Jurkat, Clone E6-1 (cell line): ENCODE data around the gene TUT7.

Experiments used
- DNase-seq: peaks from one replicate; pipeline ENCODE4 v3.0.0-alpha.2; 2011; ENCODE audit warnings: low read depth, low spot score
- H3K4me3 ChIP-seq: 2 replicates; pipeline ENCODE4 v1.5.1; 2011; ENCODE audit warnings: mild to moderate bottlenecking, low read length, control low read depth, moderate library complexity

Gene TUT7

GRCh38 chr9:86274821-86275643 lies 79.2 kb downstream of the TUT7 start:
- H3K4me3 ChIP-seq: no peak overlapping the region

GRCh38 chr9:86272221-86272620 lies 82.0 kb downstream of the TUT7 start:
- DNase-seq: no peak
- no peak overlapping the region for H3K4me3 ChIP-seq

More at GRCh38 chr9:86274821-86275643, 79.2 kb downstream of the TUT7 start:
- no peak for DNase-seq

- no peak for DNase-seq
- H3K4me3 ChIP-seq: no peak overlapping the region
These were observed 90.3 kb downstream of the TUT7 start for GRCh38 chr9:86263876-86264275.

GRCh38 chr9:86262492-86262891 lies 91.7 kb downstream of the TUT7 start:
- H3K4me3 ChIP-seq: no peak overlapping the region
- DNase-seq: no peak

GRCh38 chr9:86259557-86259956 lies 94.7 kb downstream of the TUT7 start, which contains the start of gene C9orf153:
Gene C9orf153, minus strand, starts transcription at chr9:86259657. Its CDS starts 30,054 bp downstream, at chr9:86229603.
- H3K4me3 ChIP-seq: no peak within 1 kb of the TSS
- no peak for DNase-seq

- DNase-seq: no peak
- H3K4me3 ChIP-seq: no peak overlapping the region
These were observed 96.8 kb downstream of the TUT7 start for GRCh38 chr9:86257391-86257790.

GRCh38 chr9:86256653-86257052 lies 97.6 kb downstream of the TUT7 start:
- H3K4me3 ChIP-seq: no peak overlapping the region
- DNase-seq: no peak

GRCh38 chr9:86253577-86253976 lies 100.6 kb downstream of the TUT7 start:
- H3K4me3 ChIP-seq: no peak overlapping the region
- DNase-seq: no peak

- DNase-seq: no peak
- no peak overlapping the region for H3K4me3 ChIP-seq
These were observed 101.3 kb downstream of the TUT7 start for GRCh38 chr9:86252870-86253269.

- no peak for DNase-seq
- no peak overlapping the region for H3K4me3 ChIP-seq
These were observed 104.1 kb downstream of the TUT7 start for GRCh38 chr9:86250123-86250522.

GRCh38 chr9:86248746-86249145 lies 105.5 kb downstream of the TUT7 start:
- no peak overlapping the region for H3K4me3 ChIP-seq
- no peak for DNase-seq

- H3K4me3 ChIP-seq: no peak overlapping the region
- no peak for DNase-seq
These were observed 107.5 kb downstream of the TUT7 start for GRCh38 chr9:86246752-86247161.

GRCh38 chr9:86242071-86242470 lies 112.1 kb downstream of the TUT7 start:
- no peak for DNase-seq
- H3K4me3 ChIP-seq: no peak overlapping the region

- no peak overlapping the region for H3K4me3 ChIP-seq
- DNase-seq: no peak
These were observed 113.0 kb downstream of the TUT7 start for GRCh38 chr9:86241216-86241615.

- H3K4me3 ChIP-seq: no peak overlapping the region
- no peak for DNase-seq
These were observed 115.1 kb downstream of the TUT7 start for GRCh38 chr9:86238861-86239770.
